GM18499 (cell line): ENCODE measurements around the gene ZNFX1.

ENCODE experiments used
- ATAC-seq: cut with Tn5 transposase; IDR thresholded peaks from one replicate; pipeline ENCODE4 v1.9.1; 2021; ENCODE audit warnings: moderate number of reproducible peaks; ENCODE audit not compliant: insufficient read depth, unreplicated experiment

ZNFX1 gene

DNA sequence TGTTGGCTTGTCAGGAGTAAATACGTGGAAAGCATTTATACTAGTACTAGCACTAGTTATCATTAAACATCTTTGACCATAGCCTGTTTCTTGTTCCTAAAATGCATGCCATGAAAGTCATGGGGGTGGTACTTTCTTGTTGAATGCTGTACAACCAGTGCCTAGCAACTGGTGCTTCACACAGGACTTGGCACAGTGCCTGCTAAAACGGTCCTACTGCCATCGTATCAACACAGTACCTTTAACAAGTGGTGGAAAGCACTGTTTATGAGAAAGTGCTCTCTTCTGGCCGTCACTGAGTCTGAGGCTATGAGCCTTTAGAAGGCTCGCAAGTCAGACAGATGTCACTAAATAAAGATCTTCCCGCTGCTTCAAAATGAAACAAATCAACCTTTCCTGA, 21.6 kb downstream of the ZNFX1 start:
- no peak for ATAC-seq

- ATAC-seq: no peak
Measured at GRCh38 chr20:49252556-49253350, 25.1 kb downstream of the ZNFX1 start.

DNA sequence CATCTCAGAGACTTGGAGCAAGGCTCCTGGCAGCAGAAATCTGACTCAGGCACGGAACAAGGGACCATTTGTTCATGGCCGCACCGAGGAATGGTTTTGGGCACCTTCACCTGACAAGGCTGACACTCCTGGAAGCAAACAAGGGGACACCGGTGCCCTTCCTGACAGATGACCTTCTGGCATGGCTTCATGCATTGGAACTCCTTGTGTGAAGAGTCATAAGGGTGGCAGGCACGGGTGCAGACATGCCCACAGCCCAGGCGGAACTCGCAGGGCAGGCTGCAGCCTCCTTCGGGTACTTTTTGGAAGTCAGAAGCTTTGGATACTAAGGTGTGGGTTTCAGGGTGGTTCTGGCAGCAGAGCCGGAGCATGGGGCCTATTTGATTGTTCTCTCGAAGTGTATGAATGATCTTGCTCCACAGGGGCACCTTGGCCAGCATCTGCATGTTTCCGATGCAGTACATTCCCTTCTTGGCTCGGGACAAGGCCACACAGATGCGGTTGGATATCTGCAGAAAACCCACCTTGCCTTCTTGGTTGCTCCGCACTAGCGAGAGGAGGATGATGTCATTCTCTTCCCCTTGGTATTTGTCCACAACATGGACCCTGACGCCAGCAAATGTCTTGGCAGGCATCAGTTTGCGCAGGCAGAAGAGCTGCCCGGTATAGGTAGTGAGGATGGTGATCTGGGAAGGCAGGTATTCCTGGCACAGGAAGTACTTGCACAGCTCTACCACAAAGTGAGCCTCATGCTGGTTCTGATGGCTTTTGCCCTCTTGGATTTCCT, 28.8 kb downstream of the ZNFX1 start:
- no peak for ATAC-seq

- ATAC-seq: no peak
Measured at GRCh38 chr20:49248301-49248700, 29.6 kb downstream of the ZNFX1 start.

DNA sequence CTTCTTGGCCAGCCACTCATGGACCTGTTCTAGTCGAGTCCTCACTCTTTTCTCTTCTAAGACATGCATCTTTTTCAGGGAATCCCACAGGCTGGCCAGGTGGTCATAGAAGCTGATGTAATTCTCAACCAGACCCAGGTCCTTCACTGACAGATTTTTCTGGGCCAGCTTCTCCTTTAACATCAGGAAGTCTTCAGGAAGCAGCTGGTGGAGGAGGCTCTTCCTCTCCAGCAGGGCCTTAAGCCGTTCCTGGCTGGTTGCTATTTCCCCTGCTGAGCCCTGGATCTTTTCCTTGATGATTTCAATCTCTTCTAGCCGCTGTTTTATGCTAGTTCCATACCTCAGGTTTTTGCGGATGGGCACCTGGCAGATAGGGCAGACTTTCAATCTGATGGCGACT, 30.1 kb downstream of the ZNFX1 start:
- no peak for ATAC-seq

DNA sequence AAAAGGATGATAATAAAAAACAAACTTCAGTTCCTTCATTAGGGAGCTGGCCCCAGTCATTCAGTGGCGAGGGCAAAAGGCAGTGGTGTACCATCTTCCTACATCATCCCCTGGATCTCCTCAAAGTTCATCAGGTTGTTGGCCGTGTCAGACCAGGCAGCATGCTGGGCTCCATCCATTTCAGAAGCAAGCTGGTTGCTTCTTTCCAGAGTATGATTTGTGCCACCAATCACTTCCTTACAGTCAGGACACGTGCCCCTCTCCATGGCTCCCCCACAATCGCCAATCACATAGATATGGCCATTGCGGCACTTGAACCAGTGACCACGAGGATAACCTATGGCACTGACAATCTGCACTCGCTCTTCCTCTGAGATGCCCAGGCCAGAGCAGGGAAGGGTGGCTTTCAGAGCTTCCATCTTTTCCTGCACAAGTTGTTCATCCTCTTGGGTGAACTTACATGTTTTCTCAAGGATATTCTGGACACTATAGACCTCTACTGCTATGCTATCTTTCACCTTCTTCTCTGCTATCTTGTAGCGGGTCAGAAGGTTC, 30.6 kb downstream of the ZNFX1 start:
- no peak for ATAC-seq

- ATAC-seq: no peak
Measured at GRCh38 chr20:49245921-49246740, 31.7 kb downstream of the ZNFX1 start.

GRCh38 chr20:49237531-49237930, 40.3 kb downstream of the ZNFX1 start:
- no peak for ATAC-seq

DNA sequence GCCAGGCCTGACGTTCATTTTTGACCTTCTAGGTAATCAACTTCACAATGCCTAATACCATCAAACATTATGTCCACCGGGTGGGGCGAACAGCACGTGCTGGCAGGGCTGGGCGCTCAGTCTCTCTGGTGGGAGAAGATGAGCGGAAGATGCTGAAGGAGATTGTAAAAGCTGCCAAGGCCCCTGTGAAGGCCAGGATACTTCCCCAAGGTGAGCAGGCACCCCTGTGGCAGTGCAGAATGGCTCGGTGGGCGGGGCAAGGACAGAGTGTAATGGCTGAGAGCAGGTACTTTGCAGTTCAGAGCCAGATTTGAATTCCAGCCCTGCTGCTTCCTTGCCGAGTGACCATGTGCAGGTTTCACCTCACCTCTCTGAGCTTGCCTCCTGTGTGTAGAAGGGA, 41.6 kb downstream of the ZNFX1 start:
- no peak for ATAC-seq

DNA sequence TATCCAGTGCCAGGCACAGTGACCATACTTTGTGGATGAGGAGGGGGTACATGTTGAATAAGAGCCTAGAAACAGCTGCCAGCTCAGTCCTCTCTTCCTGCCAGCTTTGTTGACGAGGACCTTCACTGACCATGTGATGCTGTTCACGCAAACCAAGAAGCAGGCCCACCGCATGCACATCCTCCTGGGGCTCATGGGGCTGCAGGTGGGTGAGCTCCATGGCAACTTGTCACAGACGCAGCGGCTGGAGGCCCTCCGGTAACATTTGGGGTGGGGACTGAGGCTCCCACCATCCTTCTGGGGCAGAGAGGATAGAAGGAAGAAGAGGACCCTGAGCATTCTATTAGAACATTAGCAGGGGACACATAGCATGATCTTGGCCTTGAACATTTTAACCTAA, 43.0 kb downstream of the ZNFX1 start:
- ATAC-seq: no peak

DNA sequence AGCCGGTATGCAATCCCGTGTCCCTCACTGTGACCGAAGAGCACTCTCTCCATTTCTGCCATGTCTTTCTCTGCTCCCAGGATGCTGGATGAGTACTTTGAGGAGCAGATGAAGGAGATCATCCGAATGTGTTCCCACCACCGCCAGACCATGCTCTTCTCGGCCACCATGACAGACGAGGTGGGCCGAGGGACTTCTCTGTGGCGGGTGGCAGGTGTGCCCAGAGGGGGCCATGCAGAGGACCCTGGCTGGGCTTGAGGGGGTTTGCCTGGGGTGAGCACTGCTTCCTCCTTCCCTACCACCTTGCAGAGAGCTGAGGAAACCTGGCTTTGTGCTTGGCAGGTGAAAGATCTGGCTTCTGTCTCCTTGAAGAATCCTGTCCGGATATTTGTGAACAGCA, 44.6 kb downstream of the ZNFX1 start:
- no peak for ATAC-seq

GRCh38 chr20:49231471-49231870, 46.4 kb downstream of the ZNFX1 start:
- ATAC-seq: no peak

GRCh38 chr20:49230561-49231133, 47.2 kb downstream of the ZNFX1 start:
- no peak for ATAC-seq

- no peak for ATAC-seq
Measured at GRCh38 chr20:49230021-49230420, 47.8 kb downstream of the ZNFX1 start.

DNA sequence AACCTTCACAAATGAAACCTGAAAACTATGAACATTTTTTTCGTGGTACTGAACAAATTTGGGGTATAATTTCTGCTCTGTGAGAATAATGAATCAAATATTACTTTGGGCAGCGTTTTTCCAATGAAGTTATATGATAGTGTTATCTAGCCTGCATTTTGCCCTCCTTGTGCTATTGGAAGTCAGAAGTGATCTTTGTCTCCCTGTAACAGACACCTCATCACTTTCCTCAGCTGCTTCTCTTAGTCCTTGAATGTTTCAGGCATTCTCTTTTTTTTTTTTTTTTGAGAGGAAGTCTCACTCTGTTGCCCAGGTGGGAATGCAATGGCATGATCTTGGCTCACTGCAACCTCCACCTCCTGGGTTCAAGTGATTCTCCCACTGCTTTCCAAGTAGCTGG, 48.5 kb downstream of the ZNFX1 start:
- ATAC-seq: no peak

GRCh38 chr20:49228676-49229075, 49.2 kb downstream of the ZNFX1 start:
- no peak for ATAC-seq

GRCh38 chr20:49225896-49226295, 52.0 kb downstream of the ZNFX1 start:
- no peak for ATAC-seq

DNA sequence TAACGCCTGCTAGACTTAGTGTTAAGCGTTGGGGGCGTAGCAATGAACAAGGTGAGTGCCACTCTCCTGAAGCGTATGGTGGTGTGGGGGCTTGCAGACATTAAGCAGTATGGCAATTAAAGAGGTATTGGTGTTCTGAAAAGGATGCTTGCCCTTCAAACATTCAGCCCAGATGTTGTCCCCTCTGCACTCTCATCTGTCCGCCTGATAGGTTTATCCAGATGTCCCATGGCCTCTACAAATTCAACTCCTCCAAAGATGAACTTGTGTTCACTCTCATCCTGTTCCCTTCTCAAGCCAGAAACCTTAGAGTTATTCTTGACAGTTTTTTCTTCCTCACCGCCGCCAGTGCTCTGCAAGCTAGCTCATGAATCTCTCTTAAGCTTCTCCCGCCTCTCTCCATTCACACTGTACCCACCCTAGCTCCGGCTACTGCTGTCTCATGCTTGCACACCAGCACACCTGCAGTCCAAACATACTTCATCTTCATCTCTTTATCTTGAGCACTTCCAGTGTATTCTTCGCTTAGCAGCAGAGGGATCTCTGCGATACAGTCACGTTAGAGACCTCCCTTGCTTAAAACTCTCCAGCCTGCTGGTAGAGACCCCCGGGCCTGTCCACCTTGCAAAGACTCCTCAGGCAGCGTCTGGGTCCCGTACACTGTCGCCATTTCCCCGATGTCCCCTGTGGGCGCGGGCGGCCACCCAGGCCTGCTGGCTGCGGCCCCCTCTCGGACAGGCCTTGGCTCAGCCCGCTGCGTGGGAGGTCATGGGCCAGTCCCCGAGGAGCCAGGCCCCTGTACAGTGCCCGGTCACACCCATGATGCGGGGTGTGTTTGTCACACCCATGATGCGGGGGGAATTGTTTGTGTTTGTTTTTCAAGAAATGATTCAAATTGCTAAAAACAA, 57.7 kb downstream of the ZNFX1 start:
- no peak for ATAC-seq
